Ovary (tissue), 9 donors: Measurements from ENCODE around the gene HMG20B. TPM values are rescaled to one million over a fixed set of nuclear protein-coding genes. Genes with fewer than 3 reads are reported as not detected.
"Not testable (repeated sequence)": the region's sequence is repeated elsewhere in the genome, so short reads cannot be mapped to it uniquely, and the experiment has no call there.

ENCODE experiments used
- DNase-seq, 5 donors: peaks; one replicate each; pipeline ENCODE4 v3.0.0-alpha.2; 2019 to 2020
- H3K27ac ChIP-seq, 2 donors: fragments of 200-600 bp; one replicate each; pipeline versions ENCODE4 v1.5.1 to v1.8.0; 2019 to 2022
- H3K27me3 ChIP-seq: fragments of 200-600 bp; one replicate; pipeline ENCODE4 v1.8.0; 2022
- H3K36me3 ChIP-seq: fragments of 200-600 bp; sonication (generic); one replicate; pipeline ENCODE4 v1.5.1; 2019
- H3K4me1 ChIP-seq: one replicate; pipeline ENCODE4 v1.8.1; 2013; ENCODE audit warnings: mild to moderate bottlenecking, moderate library complexity; ENCODE audit not compliant: insufficient read depth
- H3K4me3 ChIP-seq: fragments of 200-600 bp; sonication (generic); one replicate; pipeline ENCODE4 v1.5.1; 2017
- H3K9me3 ChIP-seq, 2 donors: fragments of 200-600 bp in 1 of 2; sonication (generic) in 1 of 2; one replicate each; pipeline versions ENCODE4 v1.5.1 to v1.8.1; 2013 to 2019; ENCODE audit warnings: mild to moderate bottlenecking in 1 of 2, moderate library complexity in 1 of 2
- CTCF ChIP-seq, 3 donors: fragments of 450-650 bp in 2 of 3; fragments of 200-600 bp in 1 of 3; IDR thresholded peaks; one replicate each; pipeline versions ENCODE4 v1.5.1 to v1.8.0; 2016 to 2022; ENCODE audit warnings: antibody characterized with exemption in 3 of 3, mild to moderate bottlenecking in 1 of 3
- EP300 ChIP-seq: sonication (generic); formaldehyde crosslinking; IDR thresholded peaks from one replicate; pipeline ENCODE4 v1.6.1; 2017; ENCODE audit warnings: antibody characterized with exemption
- POLR2A ChIP-seq: fragments of 450-650 bp; IDR thresholded peaks from one replicate; pipeline ENCODE4 v1.6.1; 2017; ENCODE audit warnings: antibody characterized with exemption, mild to moderate bottlenecking, moderate library complexity
- WGBS, 3 donors: extraction: QIAGEN DNeasy Blood & Tissue Kit in 1 of 3; methylation state at CpG; one replicate each; pipeline versions ENCODE4 v1.1.5 to v1.1.7; 2013 to 2017; 5-methylcytosine and 5-hydroxymethylcytosine counted together
- intact Hi-C, 4 donors: fragments of 100-400 bp; cut with DNase I; formaldehyde crosslinking; loops; one replicate each; pipeline versions ENCODE4 v1.11.0 to v1.15.1; 2022 to 2023
- polyA plus RNA-seq, 2 donors: library from polyadenylated mRNA; stranded (reverse); fragments of 200-250 nt in 1 of 2; fragments of 350-450 nt in 1 of 2; fragmentation: Illumina TruSeq in 1 of 2; extraction: RNeasy Lipid Tissue Mini Kit (QIAGEN cat#74804) in 1 of 2; gene quantifications; one replicate each; pipeline ENCODE4 v1.2.3, GENCODE V29; 2013 to 2014
- total RNA-seq, 7 donors: library from RNA; depleted of rRNA in 2 of 7; stranded (reverse); fragments of >200 nt in 2 of 7; fragmentation: NEBNext Ultra II Directional in 3 of 7; extraction: Animal tissue kit (Norgen Biotek cat#: 25700) in 3 of 7; gene quantifications; one replicate each; pipeline versions ENCODE4 v1.1.0 to v1.2.4, GENCODE V29; 2016 to 2023
- donor health status: DM: no; HTN: no; CAD: no; lungs with moderate emphysema.
- donor health status: DM: no; HTN: no; CAD: no.
- donor health status: Bipolar disorder and iron deficiency.
- donor health status: DM: yes; HTN: yes; CAD: no.
- donor health status: DM: no; HTN: no; CAD: no.
- donor health status: DM: yes; HTN: yes; CAD: no.

Gene HMG20B
- total and polyA plus RNA-seq, 9 donors, result 33.2 to 109 (median 60.3) TPM

DNA sequence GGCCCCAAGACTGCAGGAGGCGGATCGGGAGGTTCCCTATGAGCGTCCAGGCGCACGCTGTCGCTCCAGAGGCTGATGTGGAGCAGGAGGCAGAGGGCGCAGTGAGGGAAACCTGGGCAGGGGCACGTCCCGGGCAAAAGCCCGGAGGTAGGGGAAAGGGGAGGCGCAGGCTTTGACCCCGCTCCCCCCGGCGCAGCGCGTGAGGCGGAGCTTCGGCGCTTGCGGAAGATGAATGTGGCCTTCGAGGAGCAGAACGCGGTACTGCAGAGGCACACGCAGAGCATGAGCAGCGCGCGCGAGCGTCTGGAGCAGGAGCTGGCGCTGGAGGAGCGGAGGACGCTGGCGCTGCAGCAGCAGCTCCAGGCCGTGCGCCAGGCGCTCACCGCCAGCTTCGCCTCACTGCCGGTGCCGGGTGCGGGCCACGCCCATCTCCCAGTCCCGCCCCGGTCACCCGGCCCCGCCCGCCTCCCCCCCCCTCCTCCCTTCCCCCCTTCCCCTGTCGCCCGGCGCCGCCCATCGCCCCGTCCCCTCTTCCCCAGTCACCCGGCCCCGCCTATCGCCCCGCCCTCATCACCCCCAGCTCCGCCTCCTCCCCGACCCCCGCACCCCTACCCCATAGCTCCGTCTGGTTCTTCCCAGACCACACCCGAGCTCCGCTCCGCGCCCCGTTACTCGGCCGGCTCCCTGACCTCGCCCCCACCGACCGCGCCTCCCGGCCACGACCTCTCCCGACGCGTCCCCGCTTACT lies 4.1 kb downstream of the HMG20B start:
- Histone ChIP-seq H3K4me3 (peak overlapping the region; percentile 14), H3K36me3 (no peaks in the 10 kb centered on the region), H3K27me3 (no peaks in the 10 kb centered on the region), H3K4me1 (peaks cover 12% of the 10 kb centered on the region), H3K9me3 (no peaks in the 10 kb centered on the region), H3K27ac (no peak overlapping the region)
- intact Hi-C loops, result no loop called here
- DNase-seq, result peak; percentile 55 to 82 (median 59)
- TF ChIP-seq POLR2A (no peak), EP300 (no peak), CTCF (IDR thresholded peaks at IDR 0.05) (no peak)
- 40 to 72% (median 58%) methylated on average over 59 to 75 of the region's 78 CpGs for WGBS, 3 donors

- H3K4me1 ChIP-seq, result peaks cover 12% of the 10 kb centered on the region
- DNase-seq, result peak in 1 of 5 donors; percentile 52
- H3K9me3 ChIP-seq, result no peaks in the 10 kb centered on the region
- no peaks in the 10 kb centered on the region for H3K27me3 ChIP-seq
- intact Hi-C loops, result no loop called here
- TF ChIP-seq POLR2A, result no peak
- TF ChIP-seq EP300, result no peak
- TF ChIP-seq CTCF (IDR thresholded peaks at IDR 0.05), result no peak
- H3K36me3 ChIP-seq, result no peaks in the 10 kb centered on the region
- no peak overlapping the region for H3K27ac ChIP-seq
- 90% methylated on average over 54 to 60 of the region's 60 CpGs for WGBS, 3 donors
- H3K4me3 ChIP-seq, result no peak overlapping the region
Observed at GRCh38 chr19:3577723-3578344, 5.1 kb downstream of the HMG20B start.

- TF ChIP-seq CTCF (IDR thresholded peaks at IDR 0.05) (no peak), EP300 (no peak), POLR2A (no peak)
- Histone ChIP-seq H3K9me3 (no peaks in the 10 kb centered on the region), H3K27me3 (no peaks in the 10 kb centered on the region), H3K36me3 (no peaks in the 10 kb centered on the region), H3K4me3 (no peak overlapping the region), H3K27ac (no peak overlapping the region), H3K4me1 (peaks cover 10% of the 10 kb centered on the region)
- DNase-seq, result no peak
- WGBS, 3 donors, result 74 to 81% (median 76%) methylated on average over 17 of the region's 17 CpGs
- intact Hi-C loops, result no loop called here
Observed at GRCh38 chr19:3578390-3578789, 5.6 kb downstream of the HMG20B start.

DNA sequence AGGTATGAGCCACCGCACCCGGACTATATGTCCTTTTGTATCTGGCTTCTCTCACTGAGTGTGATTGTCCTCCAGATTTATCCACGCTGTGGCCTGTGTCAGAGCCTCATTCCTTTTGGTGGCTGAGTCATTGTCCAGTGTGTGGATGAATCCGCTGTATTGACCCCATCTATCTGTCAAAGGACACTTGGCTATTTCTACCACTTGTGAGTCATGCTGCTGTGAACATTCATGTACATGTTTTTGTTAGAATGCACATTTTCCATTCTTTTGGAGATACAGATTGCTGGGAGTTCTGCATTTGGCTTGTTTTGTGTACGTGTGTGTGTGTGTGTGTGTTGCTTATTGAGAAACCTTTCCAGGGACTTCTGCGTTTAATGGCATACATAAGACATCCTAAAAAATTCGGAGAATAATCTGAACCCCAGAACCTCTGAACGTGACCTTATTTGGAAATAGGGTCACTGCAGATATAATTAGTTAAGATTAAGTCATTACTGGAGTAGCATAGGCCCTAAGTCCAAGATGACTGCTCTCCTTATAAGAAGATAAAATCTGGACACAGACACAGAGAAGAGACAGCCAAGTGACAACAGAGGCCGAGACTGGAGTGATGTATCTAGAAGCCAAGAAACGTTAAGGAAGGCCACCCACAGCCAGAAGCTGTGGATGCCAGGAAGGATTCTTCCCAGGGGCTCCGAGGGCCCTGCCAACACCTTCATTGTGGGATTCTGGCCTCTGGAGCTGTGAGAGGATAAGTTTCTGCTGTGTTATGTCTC lies 7.6 kb downstream of the HMG20B start:
- intact Hi-C loops, result no loop called here
- Histone ChIP-seq H3K4me3 (no peak overlapping the region), H3K27ac (no peak overlapping the region), H3K9me3 (no peaks in the 10 kb centered on the region), H3K4me1 (peaks cover 5% of the 10 kb centered on the region), H3K36me3 (no peaks in the 10 kb centered on the region), H3K27me3 (no peaks in the 10 kb centered on the region)
- 35 to 39% (median 38%) methylated on average over 11 of the region's 11 CpGs for WGBS, 3 donors
- no peak for DNase-seq
- TF ChIP-seq POLR2A, result no peak
- no peak for TF ChIP-seq CTCF (IDR thresholded peaks at IDR 0.05)
- TF ChIP-seq EP300, result no peak

DNA sequence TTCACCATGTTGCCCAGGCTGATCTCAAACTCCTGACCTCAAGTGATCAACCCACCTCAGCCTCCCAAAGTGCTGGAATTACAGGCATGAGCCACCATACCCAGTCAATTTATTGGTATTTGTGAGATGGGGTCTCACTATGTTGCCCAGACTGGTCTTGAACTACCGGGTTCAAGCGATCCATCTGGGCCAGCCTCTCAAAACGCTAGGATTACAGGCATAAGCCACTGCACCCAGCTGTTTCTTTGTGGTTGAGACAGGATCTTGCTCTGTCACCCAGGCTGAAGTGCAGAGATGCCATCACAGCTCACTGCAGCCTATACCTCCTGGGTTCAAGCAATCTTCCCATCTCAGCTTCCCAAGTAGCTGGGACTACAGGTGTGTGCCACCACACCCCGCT lies 9.0 kb downstream of the HMG20B start:
- H3K27ac ChIP-seq, H3K9me3 ChIP-seq, H3K27me3 ChIP-seq, H3K4me1 ChIP-seq, H3K4me3 ChIP-seq, H3K36me3 ChIP-seq, intact Hi-C loops, DNase-seq: not testable (repeated sequence)
- 88 to 90% (median 90%) methylated on average over 4 of the region's 4 CpGs for WGBS, 3 donors

GRCh38 chr19:3584036-3584802 lies 11.5 kb downstream of the HMG20B start:
- DNase-seq, H3K4me3 ChIP-seq, intact Hi-C loops, H3K4me1 ChIP-seq, H3K27me3 ChIP-seq, H3K9me3 ChIP-seq, H3K27ac ChIP-seq, H3K36me3 ChIP-seq: not testable (repeated sequence)
- 83 to 86% (median 83%) methylated on average over 15 of the region's 15 CpGs for WGBS, 3 donors
